HUES64 (cell line): Measurements from ENCODE around the gene DNAJC2. TPM values are rescaled to one million over a fixed set of nuclear protein-coding genes. Genes with fewer than 3 reads are reported as not detected.

Source experiments
- H3K27ac ChIP-seq: 2 replicates; pipeline ENCODE4 v1.7.0; 2013; ENCODE audit warnings: low read depth, low read length, inconsistent platforms
- H3K27me3 ChIP-seq: 2 replicates; pipeline ENCODE4 v1.6.1; 2013; ENCODE audit warnings: mild to moderate bottlenecking, low read length; ENCODE audit not compliant: insufficient read depth
- H3K36me3 ChIP-seq: 2 replicates; pipeline ENCODE4 v1.6.1; 2013; ENCODE audit warnings: mild to moderate bottlenecking, low read length; ENCODE audit not compliant: insufficient read depth
- H3K4me1 ChIP-seq: 2 replicates; pipeline ENCODE4 v1.6.1; 2013; ENCODE audit warnings: mild to moderate bottlenecking, low read length, moderate library complexity; ENCODE audit not compliant: insufficient read depth
- H3K4me3 ChIP-seq: 2 replicates; pipeline ENCODE4 v1.5.1; 2013; ENCODE audit warnings: mild to moderate bottlenecking, low read length, moderate library complexity
- H3K9ac ChIP-seq: 2 replicates; pipeline ENCODE4 v1.6.1; 2013; ENCODE audit warnings: mild to moderate bottlenecking, low read depth, low read length
- H3K9me3 ChIP-seq: 2 replicates; pipeline ENCODE4 v1.6.1; 2013; ENCODE audit warnings: low read depth, low read length; ENCODE audit not compliant: insufficient read depth
- WGBS: fragments of 150-250, 120-280 bp; methylation state at CpG from one replicate; pipeline ENCODE4 v1.1.7; 2013; ENCODE audit warnings: missing lambda C conversion rate; 5-methylcytosine and 5-hydroxymethylcytosine counted together
- polyA plus RNA-seq, 2 experiments: library from polyadenylated mRNA; stranded (reverse); fragments of 50-300 nt; gene quantifications; one replicate each; pipeline ENCODE4 v1.2.3, GENCODE V29; 2013

Gene DNAJC2
- 44.1 TPM for polyA plus RNA-seq (2013, experiment 1 of 2)
- polyA plus RNA-seq (2013, experiment 2 of 2): 39.9 TPM

GRCh38 chr7:103344453-103345149, at the start of gene DNAJC2:
DNAJC2 (minus strand) TSS chr7:103344767; CDS start chr7:103344622, 145 bp downstream.
- 0 out of 2 replicates have a peak, but pooled peaks cover 10% of the 10 kb centered on the region for H3K4me1 ChIP-seq
- no peaks in the 10 kb centered on the region for H3K9me3 ChIP-seq
- 13% methylated on average over 42 of the region's 43 CpGs for whole genome bisulfite sequencing

GRCh38 chr7:103391976-103392375, 47.4 kb upstream of the DNAJC2 start:
- Histone ChIP-seq H3K9ac (no peak overlapping the region), H3K4me1 (no peaks in the 10 kb centered on the region), H3K9me3 (no peaks in the 10 kb centered on the region), H3K36me3 (no peaks in the 10 kb centered on the region), H3K27ac (no peak overlapping the region), H3K27me3 (no peaks in the 10 kb centered on the region), H3K4me3 (no peak overlapping the region)
- 92% methylated on average over 2 of the region's 2 CpGs for WGBS

More at GRCh38 chr7:103344453-103345149, at the start of gene DNAJC2:
- Histone ChIP-seq H3K9ac (peak within 1 kb of the TSS; percentile 94), H3K27ac (peak within 1 kb of the TSS; percentile 77), H3K36me3 (peaks cover 26% of the 10 kb centered on the region), H3K27me3 (no peaks in the 10 kb centered on the region), H3K4me3 (peak within 1 kb of the TSS; percentile 82)

GRCh38 chr7:103391150-103391549, 46.6 kb upstream of the DNAJC2 start:
- Histone ChIP-seq H3K9me3 (no peaks in the 10 kb centered on the region), H3K36me3 (no peaks in the 10 kb centered on the region), H3K9ac (no peak overlapping the region), H3K4me3 (no peak overlapping the region), H3K27me3 (no peaks in the 10 kb centered on the region), H3K27ac (no peak overlapping the region), H3K4me1 (no peaks in the 10 kb centered on the region)
- 95% methylated on average over 5 of the region's 5 CpGs for WGBS

- WGBS: 91% methylated on average over 3 of the region's 3 CpGs
- Histone ChIP-seq H3K9me3 (no peaks in the 10 kb centered on the region), H3K4me1 (no peaks in the 10 kb centered on the region), H3K9ac (no peak overlapping the region), H3K36me3 (no peaks in the 10 kb centered on the region), H3K4me3 (no peak overlapping the region), H3K27ac (no peak overlapping the region), H3K27me3 (no peaks in the 10 kb centered on the region)
These were observed 44.7 kb upstream of the DNAJC2 start for GRCh38 chr7:103389263-103389662.

GRCh38 chr7:103388469-103389140, 44.0 kb upstream of the DNAJC2 start:
- Histone ChIP-seq H3K4me1 (no peaks in the 10 kb centered on the region), H3K27ac (no peak overlapping the region), H3K4me3 (no peak overlapping the region), H3K27me3 (no peaks in the 10 kb centered on the region), H3K9me3 (no peaks in the 10 kb centered on the region), H3K9ac (no peak overlapping the region), H3K36me3 (no peaks in the 10 kb centered on the region)
- 96% methylated on average over 3 of the region's 4 CpGs for WGBS

GRCh38 chr7:103387242-103387641, 42.7 kb upstream of the DNAJC2 start:
- Histone ChIP-seq H3K4me3 (no peak overlapping the region), H3K36me3 (no peaks in the 10 kb centered on the region), H3K4me1 (no peaks in the 10 kb centered on the region), H3K27me3 (no peaks in the 10 kb centered on the region), H3K9me3 (no peaks in the 10 kb centered on the region), H3K27ac (no peak overlapping the region), H3K9ac (no peak overlapping the region)
- 87% methylated on average over 1 of the region's 1 CpG for WGBS

GRCh38 chr7:103382032-103382402, 37.5 kb upstream of the DNAJC2 start:
- Histone ChIP-seq H3K27me3 (no peaks in the 10 kb centered on the region), H3K9ac (no peak overlapping the region), H3K4me1 (no peaks in the 10 kb centered on the region), H3K4me3 (no peak overlapping the region), H3K36me3 (no peaks in the 10 kb centered on the region), H3K27ac (no peak overlapping the region), H3K9me3 (no peaks in the 10 kb centered on the region)
- WGBS: 91% methylated on average over 4 of the region's 5 CpGs

GRCh38 chr7:103381280-103382031, 36.9 kb upstream of the DNAJC2 start:
- Histone ChIP-seq H3K36me3 (no peaks in the 10 kb centered on the region), H3K27me3 (no peaks in the 10 kb centered on the region), H3K9ac (no peak overlapping the region), H3K27ac (no peak overlapping the region), H3K4me3 (no peak overlapping the region), H3K4me1 (no peaks in the 10 kb centered on the region), H3K9me3 (no peaks in the 10 kb centered on the region)
- WGBS: 93% methylated on average over 4 of the region's 4 CpGs

GRCh38 chr7:103380395-103381191, 36.0 kb upstream of the DNAJC2 start:
- no peaks in the 10 kb centered on the region for H3K4me1 ChIP-seq
- H3K4me3 ChIP-seq: no peak overlapping the region
- no peaks in the 10 kb centered on the region for H3K9me3 ChIP-seq
- 89% methylated on average over 4 of the region's 5 CpGs for WGBS
- no peaks in the 10 kb centered on the region for H3K36me3 ChIP-seq
- no peaks in the 10 kb centered on the region for H3K27me3 ChIP-seq
- H3K9ac ChIP-seq: no peak overlapping the region
- no peak overlapping the region for H3K27ac ChIP-seq

GRCh38 chr7:103379270-103379975, 34.9 kb upstream of the DNAJC2 start:
- Histone ChIP-seq H3K9ac (no peak overlapping the region), H3K9me3 (no peaks in the 10 kb centered on the region), H3K27me3 (no peaks in the 10 kb centered on the region), H3K27ac (no peak overlapping the region), H3K4me3 (no peak overlapping the region), H3K36me3 (no peaks in the 10 kb centered on the region), H3K4me1 (no peaks in the 10 kb centered on the region)
- WGBS: 80% methylated on average over 2 of the region's 3 CpGs
